ENCODE data around the gene USH2A. TPM values are rescaled to one million over a fixed set of nuclear protein-coding genes. Genes with fewer than 3 reads are reported as not detected.

The USH2A gene
- total RNA-seq, 1 experiment from 2014 or later: not detected

DNA sequence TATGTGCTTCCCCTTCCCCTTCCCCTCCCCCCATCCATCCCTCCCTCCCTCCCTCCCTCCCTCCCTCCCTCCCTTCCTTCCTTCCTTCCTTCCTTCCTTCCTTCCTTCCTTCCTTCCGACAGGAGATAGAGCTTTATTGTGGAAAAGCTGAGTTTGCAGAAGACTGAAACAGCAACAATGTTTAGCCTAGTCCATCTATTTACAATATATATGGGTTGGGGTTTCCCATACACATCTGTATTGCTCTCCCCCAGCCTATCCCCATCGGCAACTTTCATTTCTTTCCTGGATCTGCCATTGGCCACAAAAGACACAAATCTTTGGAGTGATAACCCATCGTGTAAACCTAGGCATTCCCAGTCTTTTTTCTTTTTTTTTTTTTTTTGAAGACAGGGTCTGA lies 222.3 kb downstream of the USH2A start:
- intact Hi-C loops (cut with micrococcal nuclease): no loop called here
- no peak for TF ChIP-seq POLR2A (IDR thresholded peaks at IDR 0.05; ENCODE audit: borderline replicate concordance, extremely low read depth, insufficient read depth, insufficient read length)
- TF ChIP-seq, protein P1, sequence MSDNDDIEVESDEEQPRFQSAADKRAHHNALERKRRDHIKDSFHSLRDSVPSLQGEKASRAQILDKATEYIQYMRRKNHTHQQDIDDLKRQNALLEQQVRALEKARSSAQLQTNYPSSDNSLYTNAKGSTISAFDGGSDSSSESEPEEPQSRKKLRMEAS (IDR thresholded peaks at IDR 0.05): no peak
- TF ChIP-seq ZFX (IDR thresholded peaks at IDR 0.05): no peak
- no peak for TF ChIP-seq EZH2 (IDR thresholded peaks at IDR 0.05)
- Histone ChIP-seq H3K4me2 (ENCODE audit: low read length) (no peak overlapping the region), H4K20me1 (ENCODE audit: insufficient read depth) (no peaks in the 10 kb centered on the region), H3K27me3 (ENCODE audit: insufficient read depth, low read length) (no peaks in the 10 kb centered on the region), H3K79me2 (ENCODE audit: insufficient read depth, low read length) (no peaks in the 10 kb centered on the region), H3K27ac (ENCODE audit: low read depth, low read length) (no peak overlapping the region), H3K36me3 (ENCODE audit: control insufficient read depth in 1 of 2, insufficient read depth in 2 of 2, low read length in 2 of 2) (no peaks in the 10 kb centered on the region), H3K9ac (ENCODE audit: low read length) (no peak overlapping the region), H2AFZ (ENCODE audit: low read depth, low read length, poor library complexity, severe bottlenecking) (no peak overlapping the region), H3K4me1 (ENCODE audit: control insufficient read depth in 1 of 2, insufficient read depth in 2 of 2, low read length in 2 of 2) (no peaks in the 10 kb centered on the region), H3K4me3 (replicated peaks in 1 of 2; ENCODE audit: low read depth in 1 of 2, low read length in 2 of 2) (no peak overlapping the region), H3K9me3 (ENCODE audit: control insufficient read depth in 1 of 2, insufficient read depth in 1 of 2, low read depth in 1 of 2, low read length in 2 of 2) (no peaks in the 10 kb centered on the region; a peak in 1 of 4 replicates), H3K9me2 (ENCODE audit: insufficient read depth) (no peaks in the 10 kb centered on the region)
- no TSS peak for BruUV-seq (replicated peaks)
- POLR2A ChIA-PET: no interaction called here
- RAD21 ChIA-PET (ENCODE audit: low non-redundant PET in 1 of 2, low total read pairs in 2 of 2, uncharacterized antibody in 2 of 2, unreplicated experiment in 2 of 2): no interaction called here
- no peak for DNase-seq (ENCODE audit: low read depth, low spot score)
- no peak for ATAC-seq
- CTCF ChIA-PET: no interaction called here

DNA sequence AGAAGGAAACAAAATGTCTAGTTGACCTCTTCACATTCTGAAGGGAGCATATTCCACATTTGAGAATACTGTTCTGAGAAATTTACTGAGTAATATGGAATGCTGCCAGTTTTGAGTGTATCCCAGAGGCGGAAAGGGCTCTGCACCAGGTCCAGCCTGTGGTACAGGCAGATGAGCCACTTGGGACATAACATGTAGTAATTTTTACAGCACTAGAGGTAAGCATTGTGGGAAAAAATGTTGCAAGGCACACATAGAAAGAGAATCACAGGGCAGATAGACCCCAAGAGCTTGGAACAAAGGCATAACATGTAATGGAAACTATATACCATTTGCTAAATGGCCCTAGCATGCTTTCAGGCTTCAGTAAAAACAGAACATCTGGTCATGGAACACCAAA lies 228.5 kb downstream of the USH2A start:
- RAD21 ChIA-PET (ENCODE audit: low non-redundant PET in 1 of 2, low total read pairs in 2 of 2, uncharacterized antibody in 2 of 2, unreplicated experiment in 2 of 2): no interaction called here
- no TSS peak for BruUV-seq (replicated peaks)
- DNase-seq (ENCODE audit: low read depth, low spot score) (no peak), ATAC-seq (no peak)
- H4K20me1 ChIP-seq (ENCODE audit: insufficient read depth): no peaks in the 10 kb centered on the region
- no peaks in the 10 kb centered on the region for H3K4me1 ChIP-seq (ENCODE audit: control insufficient read depth in 1 of 2, insufficient read depth in 2 of 2, low read length in 2 of 2)
- POLR2A ChIA-PET: no interaction called here
- intact Hi-C loops (cut with micrococcal nuclease): no loop called here
- no peak overlapping the region for H3K4me3 ChIP-seq (replicated peaks in 1 of 2; ENCODE audit: low read depth in 1 of 2, low read length in 2 of 2)
- TF ChIP-seq FOSL1 (IDR thresholded peaks at IDR 0.05; ENCODE audit: low read depth) (no peak), YY1 (IDR thresholded peaks at IDR 0.05; ENCODE audit: extremely low read depth, insufficient replicate concordance, low read depth, low read length) (no peak)
- H3K9ac ChIP-seq (ENCODE audit: low read length): no peak overlapping the region
- no peaks in the 10 kb centered on the region for H3K36me3 ChIP-seq (ENCODE audit: control insufficient read depth in 1 of 2, insufficient read depth in 2 of 2, low read length in 2 of 2)
- no peak overlapping the region for H3K4me2 ChIP-seq (ENCODE audit: low read length)
- no peaks in the 10 kb centered on the region for H3K79me2 ChIP-seq (ENCODE audit: insufficient read depth, low read length)
- H3K27ac ChIP-seq (ENCODE audit: low read depth, low read length): no peak overlapping the region
- CTCF ChIA-PET: interaction anchor here (1.0 kb wide), 1 partner anchor 26 kb away, joined by 3 read pairs; no protein-coding TSS in a partner anchor
- H2AFZ ChIP-seq (ENCODE audit: low read depth, low read length, poor library complexity, severe bottlenecking): no peak overlapping the region
- peaks cover 0 to 3% of the 10 kb centered on the region in 2 experiments; a peak in 1 of 4 replicates for H3K9me3 ChIP-seq (ENCODE audit: control insufficient read depth in 1 of 2, insufficient read depth in 1 of 2, low read depth in 1 of 2, low read length in 2 of 2)
- H3K27me3 ChIP-seq (ENCODE audit: insufficient read depth, low read length): no peaks in the 10 kb centered on the region
- no peaks in the 10 kb centered on the region for H3K9me2 ChIP-seq (ENCODE audit: insufficient read depth)

Measured in HCT116 (cell line).